Measurements from ENCODE around the gene PLEKHD1.

- TF ChIP-seq OSR1 (CRISPR knock-in tag; IDR thresholded peaks at IDR 0.05), result no peak
- no peak for TF ChIP-seq ZFP30 (CRISPR knock-in tag; IDR thresholded peaks at IDR 0.05)
Observed at GRCh38 chr14:69479696-69480095, 4.8 kb upstream of the PLEKHD1 start.
